HepG2 (cell line): Measurements from ENCODE around the gene POC1A. TPM values are rescaled to one million over a fixed set of nuclear protein-coding genes. Genes with fewer than 3 reads are reported as not detected.
A peak's percentile ranks its signal among the peaks of the same experiment; 100 is the strongest.

ENCODE experiments used
- AHR ChIP-seq: IDR thresholded peaks from 2 replicates; pipeline ENCODE4 v1.6.1; 2018; ENCODE audit warnings: missing genetic modification reagents, missing compliant biosample characterization
- BRCA1 ChIP-seq: sonication (generic); formaldehyde crosslinking; IDR thresholded peaks from 2 replicates; pipeline ENCODE4 v1.4.0; 2020; ENCODE audit warnings: missing genetic modification reagents
- BRF2 ChIP-seq: sonication (generic); formaldehyde crosslinking; IDR thresholded peaks from 2 replicates; pipeline ENCODE4 v1.8.1; 2022; ENCODE audit warnings: mild to moderate bottlenecking, missing genetic modification reagents
- ETV5 ChIP-seq: IDR thresholded peaks from 2 replicates; pipeline ENCODE4 v1.6.1; 2018; ENCODE audit warnings: missing biosample characterization, missing genetic modification reagents, inconsistent platforms, borderline replicate concordance
- FOSL2 ChIP-seq: sonication (generic); formaldehyde crosslinking; IDR thresholded peaks from 2 replicates; pipeline ENCODE4 v1.4.0; 2020; ENCODE audit warnings: missing genetic modification reagents
- FOXM1 ChIP-seq: sonication (generic); formaldehyde crosslinking; IDR thresholded peaks from 2 replicates; pipeline ENCODE4 v1.5.0; 2020; ENCODE audit warnings: missing genetic modification reagents
- GTF2F1 ChIP-seq: fragments of 150-350 bp; IDR thresholded peaks from 2 replicates; pipeline ENCODE4 v1.6.1; 2014; ENCODE audit warnings: low read length
- HBP1 ChIP-seq: IDR thresholded peaks from 2 replicates; pipeline ENCODE4 v1.6.1; 2016; ENCODE audit warnings: low read depth, control low read depth
- KDM2A ChIP-seq: sonication (generic); formaldehyde crosslinking; IDR thresholded peaks from 2 replicates; pipeline ENCODE4 v1.4.0; 2020; ENCODE audit warnings: low read depth, missing genetic modification reagents, borderline replicate concordance
- MBD4 ChIP-seq: IDR thresholded peaks from 2 replicates; pipeline ENCODE4 v1.6.1; 2012; ENCODE audit warnings: low read length, inconsistent platforms, borderline replicate concordance
- NONO ChIP-seq, 2 experiments: fragments of 450-650 bp in 1 of 2; sonication (generic) in 1 of 2; formaldehyde crosslinking in 1 of 2; IDR thresholded peaks in 1 of 2; conservative IDR thresholded peaks in 1 of 2; 2 replicates each; pipeline versions ENCODE4 v1.6.1 to v1.8.0; 2017 to 2022; ENCODE audit warnings: mild to moderate bottlenecking in 1 of 2, missing genetic modification reagents in 1 of 2, moderate library complexity in 1 of 2
- PBX3 ChIP-seq: sonication (generic); formaldehyde crosslinking; IDR thresholded peaks from 2 replicates; pipeline ENCODE4 v1.8.1; 2023; ENCODE audit warnings: missing genetic modification reagents, inconsistent platforms, borderline replicate concordance
- PCBP2 ChIP-seq: fragments of 200-400 bp; formaldehyde crosslinking; optimal IDR thresholded peaks from 2 replicates; pipeline ENCODE3; 2018; ENCODE audit warnings: low read length, low read depth; ENCODE audit not compliant: poor library complexity, severe bottlenecking
- POLR2AphosphoS5 ChIP-seq: IDR thresholded peaks from 2 replicates; pipeline ENCODE4 v1.6.1; 2012; ENCODE audit warnings: low read depth, low read length
- TBL1XR1 ChIP-seq: fragments of 150-350 bp; IDR thresholded peaks from 2 replicates; pipeline ENCODE4 v1.6.1; 2014; ENCODE audit warnings: borderline replicate concordance, low read length; ENCODE audit not compliant: partially characterized antibody
- TEAD2 ChIP-seq: sonication (generic); formaldehyde crosslinking; IDR thresholded peaks from 2 replicates; pipeline ENCODE4 v1.9.0; 2021; ENCODE audit warnings: missing genetic modification reagents
- ZBED4 ChIP-seq: sonication (generic); formaldehyde crosslinking; IDR thresholded peaks from 2 replicates; pipeline ENCODE4 v1.4.0; 2020; ENCODE audit warnings: missing genetic modification reagents, borderline replicate concordance
- ZBTB42 ChIP-seq: sonication (generic); formaldehyde crosslinking; IDR thresholded peaks from 2 replicates; pipeline ENCODE4 v1.5.0; 2020; ENCODE audit warnings: mild to moderate bottlenecking, missing genetic modification reagents
- ZNF451 ChIP-seq: sonication (generic); formaldehyde crosslinking; IDR thresholded peaks from 2 replicates; pipeline ENCODE4 v1.5.0; 2020; ENCODE audit warnings: mild to moderate bottlenecking, missing genetic modification reagents
- ZNF644 ChIP-seq: IDR thresholded peaks from 2 replicates; pipeline ENCODE4 v1.6.1; 2016; ENCODE audit warnings: low read depth
- ZSCAN22 ChIP-seq: sonication (generic); formaldehyde crosslinking; IDR thresholded peaks from 2 replicates; pipeline ENCODE4 v1.4.0; 2020; ENCODE audit warnings: mild to moderate bottlenecking, missing genetic modification reagents
- ZSCAN31 ChIP-seq: sonication (generic); formaldehyde crosslinking; IDR thresholded peaks from 2 replicates; pipeline ENCODE4 v1.5.0; 2020; ENCODE audit warnings: low read depth, mild to moderate bottlenecking, missing genetic modification reagents
- polyA plus RNA-seq, 8 experiments: library from polyadenylated mRNA; depleted of rRNA in 3 of 8; stranded (reverse) in 7 of 8; unstranded in 1 of 8; fragments of >200 nt; fragmentation: Illumina TruSeq in 4 of 8; extraction: Trizol in 4 of 8; gene quantifications; 2 replicates each; pipeline versions ENCODE4 v1.2.1 to v1.2.3, GENCODE V29; 2011 to 2016; ENCODE audit warnings: low read depth in 4 of 8, missing spikeins in 1 of 8, mixed read lengths in 1 of 8; ENCODE audit not compliant: insufficient read depth in 1 of 8
- total RNA-seq, 5 experiments: library from RNA; depleted of rRNA; stranded (reverse); fragments of >200 nt; fragmentation: Illumina TruSeq; extraction: Trizol; gene quantifications; 2 replicates each; pipeline ENCODE4 v1.2.3, GENCODE V29; 2016; ENCODE audit warnings: low read depth in 1 of 5
- TF ChIP-seq, protein P1 (sequence below): fragments of 450-650 bp; IDR thresholded peaks from 2 replicates; pipeline ENCODE4 v1.6.1; 2017

Gene POC1A
- total and polyA plus RNA-seq, 2 of the 13 experiments (the other 11 are each of a cell fraction or from before 2014, with no cell fraction given) = 14.6 to 20.0 TPM

- TF ChIP-seq BRF2 (CRISPR knock-in tag) (no peak), HBP1 (CRISPR knock-in tag) (no peak), POLR2AphosphoS5 (no peak), NONO (IDR thresholded peaks at IDR 0.05) (no peak), NONO (CRISPR knock-in tag; conservative IDR thresholded peaks at IDR 0.05) (no peak), FOXM1 (no peak), FOSL2 (CRISPR knock-in tag) (peak; percentile 57; the same call in 1 of the 2 replicates), ZSCAN31 (CRISPR knock-in tag) (peak; percentile 62; the same call in 1 of the 2 replicates), TBL1XR1 (no peak), AHR (CRISPR knock-in tag) (0 out of 2 replicates have a peak, but pooled peaks have one; percentile 54), PBX3 (no peak), ETV5 (CRISPR knock-in tag) (peak; percentile 37; the same call in 1 of the 2 replicates), ZBED4 (CRISPR knock-in tag) (peak; percentile 60; the same call in 1 of the 2 replicates), MBD4 (no peak), KDM2A (peak; percentile 53; the same call in 1 of the 2 replicates), BRCA1 (CRISPR knock-in tag) (no peak), PCBP2 (no peak), GTF2F1 (no peak), ZNF451 (CRISPR knock-in tag) (no peak), ZSCAN22 (no peak), ZNF644 (no peak), ZBTB42 (no peak), TEAD2 (no peak)
- TF ChIP-seq, protein P1, sequence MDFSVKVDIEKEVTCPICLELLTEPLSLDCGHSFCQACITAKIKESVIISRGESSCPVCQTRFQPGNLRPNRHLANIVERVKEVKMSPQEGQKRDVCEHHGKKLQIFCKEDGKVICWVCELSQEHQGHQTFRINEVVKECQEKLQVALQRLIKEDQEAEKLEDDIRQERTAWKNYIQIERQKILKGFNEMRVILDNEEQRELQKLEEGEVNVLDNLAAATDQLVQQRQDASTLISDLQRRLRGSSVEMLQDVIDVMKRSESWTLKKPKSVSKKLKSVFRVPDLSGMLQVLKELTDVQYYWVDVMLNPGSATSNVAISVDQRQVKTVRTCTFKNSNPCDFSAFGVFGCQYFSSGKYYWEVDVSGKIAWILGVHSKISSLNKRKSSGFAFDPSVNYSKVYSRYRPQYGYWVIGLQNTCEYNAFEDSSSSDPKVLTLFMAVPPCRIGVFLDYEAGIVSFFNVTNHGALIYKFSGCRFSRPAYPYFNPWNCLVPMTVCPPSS = no peak
Observed at GRCh38 chr3:52039846-52040245, 114.4 kb downstream of the POC1A start (continued).
